Brain microvascular endothelial cell (primary cell): ENCODE data around the gene PPIF.

Source experiments
- DNase-seq: peaks from one replicate; pipeline ENCODE4 v3.0.0-alpha.2; 2020
- H3K27ac ChIP-seq: fragments of 250-450 bp; sonication (Bioruptor Pico); 2 replicates; pipeline ENCODE4 v1.5.1; 2020; ENCODE audit warnings: mild to moderate bottlenecking, moderate library complexity
- H3K27me3 ChIP-seq: fragments of 250-450 bp; sonication (Bioruptor Pico); replicated peaks from 2 replicates; pipeline ENCODE4 v1.5.1; 2020; ENCODE audit warnings: mild to moderate bottlenecking
- H3K36me3 ChIP-seq: fragments of 250-450 bp; sonication (Bioruptor Pico); replicated peaks from 2 replicates; pipeline ENCODE4 v1.5.1; 2020; ENCODE audit warnings: mild to moderate bottlenecking
- H3K4me3 ChIP-seq: 2 replicates; pipeline ENCODE4 v1.5.1; 2011; ENCODE audit warnings: low read depth, mild to moderate bottlenecking, control low read depth, low read length, moderate library complexity
- in situ Hi-C: cut with HindIII; loops from 2 replicates; pipeline ENCODE4 v1.10.0; 2017; ENCODE audit warnings: low sequenced_read_pairs, low pct_ligation_motif_present
- TF ChIP-seq, protein P1 (sequence below): IDR thresholded peaks from 2 replicates; pipeline ENCODE4 v1.5.1; 2011; ENCODE audit warnings: low read depth, mild to moderate bottlenecking, moderate library complexity, low read length, control low read depth, inconsistent platforms; ENCODE audit errors: missing control alignments

Gene PPIF

DNA sequence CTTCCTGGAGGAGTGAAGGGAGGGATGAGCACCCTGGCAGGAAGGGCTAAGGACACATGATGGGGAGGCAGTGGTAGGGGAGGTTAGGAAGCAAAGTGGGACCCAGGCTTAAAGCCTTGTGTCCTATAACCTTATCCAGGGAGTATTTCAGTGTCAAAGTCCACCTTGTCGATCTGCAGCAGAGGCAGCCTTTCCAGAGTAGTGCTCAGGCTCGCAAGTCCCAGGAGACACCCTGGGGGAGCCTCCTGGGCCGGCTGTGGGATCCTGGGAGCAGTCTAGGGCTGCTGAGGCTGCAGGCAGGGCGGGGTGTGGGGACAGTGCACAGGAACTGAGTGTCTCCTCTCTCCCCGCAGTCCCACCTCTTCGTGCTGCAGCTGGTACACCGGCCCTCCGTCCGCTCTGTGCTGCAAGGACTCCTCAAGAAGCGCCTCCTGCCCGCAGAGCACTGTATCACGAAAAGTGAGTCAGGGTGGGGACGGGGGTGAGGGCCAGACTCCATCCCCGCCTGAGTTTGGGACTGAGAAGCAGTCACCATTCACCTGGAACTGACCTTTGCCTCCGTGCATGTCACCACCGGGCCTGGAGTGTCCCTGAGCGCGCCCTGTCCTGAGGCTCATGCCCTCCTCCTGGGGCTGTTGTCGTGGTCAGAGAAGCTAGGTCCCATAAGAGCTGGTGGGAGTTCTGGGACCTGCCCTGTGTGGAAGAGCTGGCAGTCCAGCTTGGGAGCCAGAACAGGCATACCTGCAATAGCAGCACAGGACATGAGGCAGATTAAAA, 45.3 kb upstream of the PPIF start:
- Histone ChIP-seq H3K27me3 (no peaks in the 10 kb centered on the region), H3K36me3 (peaks cover 62% of the 10 kb centered on the region), H3K27ac (no peak overlapping the region), H3K4me3 (no peak overlapping the region)
- in situ Hi-C loops: no loop called here
- TF ChIP-seq, protein P1, sequence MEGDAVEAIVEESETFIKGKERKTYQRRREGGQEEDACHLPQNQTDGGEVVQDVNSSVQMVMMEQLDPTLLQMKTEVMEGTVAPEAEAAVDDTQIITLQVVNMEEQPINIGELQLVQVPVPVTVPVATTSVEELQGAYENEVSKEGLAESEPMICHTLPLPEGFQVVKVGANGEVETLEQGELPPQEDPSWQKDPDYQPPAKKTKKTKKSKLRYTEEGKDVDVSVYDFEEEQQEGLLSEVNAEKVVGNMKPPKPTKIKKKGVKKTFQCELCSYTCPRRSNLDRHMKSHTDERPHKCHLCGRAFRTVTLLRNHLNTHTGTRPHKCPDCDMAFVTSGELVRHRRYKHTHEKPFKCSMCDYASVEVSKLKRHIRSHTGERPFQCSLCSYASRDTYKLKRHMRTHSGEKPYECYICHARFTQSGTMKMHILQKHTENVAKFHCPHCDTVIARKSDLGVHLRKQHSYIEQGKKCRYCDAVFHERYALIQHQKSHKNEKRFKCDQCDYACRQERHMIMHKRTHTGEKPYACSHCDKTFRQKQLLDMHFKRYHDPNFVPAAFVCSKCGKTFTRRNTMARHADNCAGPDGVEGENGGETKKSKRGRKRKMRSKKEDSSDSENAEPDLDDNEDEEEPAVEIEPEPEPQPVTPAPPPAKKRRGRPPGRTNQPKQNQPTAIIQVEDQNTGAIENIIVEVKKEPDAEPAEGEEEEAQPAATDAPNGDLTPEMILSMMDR: no peak
- DNase-seq: no peak

DNA sequence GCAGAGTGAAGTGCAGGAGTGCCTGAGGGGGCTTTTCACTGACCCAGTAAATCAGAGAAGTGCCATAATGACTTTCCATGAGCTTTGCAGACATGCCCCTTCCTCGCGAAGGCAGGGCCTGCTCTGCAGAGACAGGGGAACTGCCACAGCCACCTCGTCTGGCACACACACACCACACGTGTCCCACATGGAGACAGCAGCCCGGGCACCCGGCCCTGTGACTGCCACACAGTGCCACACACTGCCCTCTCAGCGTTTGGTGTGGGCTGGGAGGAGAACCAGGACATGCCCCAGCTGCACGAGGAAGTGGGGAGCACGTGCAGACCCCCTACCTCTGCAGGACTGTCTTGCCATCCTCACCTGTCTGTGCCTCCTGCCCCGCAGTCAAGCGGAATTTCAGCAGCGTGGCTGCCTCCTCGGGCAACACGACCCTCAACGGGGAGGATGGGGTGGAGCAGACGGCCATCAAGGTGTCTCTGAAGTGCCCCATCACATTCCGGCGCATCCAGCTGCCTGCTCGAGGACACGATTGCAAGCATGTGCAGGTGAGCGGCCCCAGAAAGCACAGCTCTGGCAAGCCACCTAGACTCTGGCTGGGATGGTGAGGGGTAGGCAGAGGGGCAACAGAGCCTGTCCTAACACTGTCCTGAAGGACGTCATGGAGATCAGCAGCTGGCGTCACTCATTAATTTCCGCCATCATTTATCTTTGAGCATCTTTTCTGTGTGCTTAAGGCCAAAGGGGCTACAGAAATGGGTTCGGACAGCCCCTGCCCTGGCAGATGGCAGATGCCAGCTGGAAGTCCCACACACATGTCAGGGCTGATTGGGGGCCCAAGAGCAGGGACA, 43.4 kb upstream of the PPIF start:
- in situ Hi-C loops: no loop called here
- H3K27me3 ChIP-seq: no peaks in the 10 kb centered on the region
- DNase-seq: no peak
- peaks cover 69% of the 10 kb centered on the region for H3K36me3 ChIP-seq
- no peak overlapping the region for H3K27ac ChIP-seq
- TF ChIP-seq, protein P1: no peak
- no peak overlapping the region for H3K4me3 ChIP-seq

DNA sequence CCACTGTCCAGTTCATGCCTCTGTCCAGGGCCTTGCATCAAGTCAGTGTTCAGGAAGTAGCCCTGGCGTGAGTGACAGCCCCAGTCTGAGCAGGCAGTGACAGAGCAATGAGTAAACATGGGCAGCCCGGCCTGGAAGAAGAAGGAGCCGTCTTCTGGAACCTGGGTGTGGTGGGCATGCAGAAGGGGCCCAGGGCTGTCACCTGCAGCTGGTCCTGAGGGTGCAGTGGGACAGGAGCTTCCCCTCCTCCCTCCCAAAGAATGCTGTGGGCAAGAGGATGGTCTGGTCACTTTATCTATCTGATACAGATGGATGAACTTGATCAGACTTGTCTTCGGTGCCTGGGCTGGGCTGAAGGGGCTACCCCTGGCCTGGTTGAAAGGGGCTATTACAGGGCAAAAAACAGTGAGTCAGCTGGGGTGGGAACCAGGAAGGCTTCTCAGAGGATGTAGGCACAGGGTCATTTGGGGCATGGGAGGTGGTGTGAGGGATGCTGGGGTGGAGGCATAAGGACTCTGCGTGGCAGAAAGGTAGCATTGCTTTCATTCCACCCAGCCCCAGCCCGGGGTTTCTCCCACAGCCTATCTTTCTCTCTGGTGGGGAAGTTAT, 42.7 kb upstream of the PPIF start:
- in situ Hi-C loops: no loop called here
- Histone ChIP-seq H3K36me3 (peaks cover 76% of the 10 kb centered on the region), H3K27me3 (no peaks in the 10 kb centered on the region), H3K4me3 (no peak overlapping the region), H3K27ac (no peak overlapping the region)
- TF ChIP-seq, protein P1: no peak
- no peak for DNase-seq

DNA sequence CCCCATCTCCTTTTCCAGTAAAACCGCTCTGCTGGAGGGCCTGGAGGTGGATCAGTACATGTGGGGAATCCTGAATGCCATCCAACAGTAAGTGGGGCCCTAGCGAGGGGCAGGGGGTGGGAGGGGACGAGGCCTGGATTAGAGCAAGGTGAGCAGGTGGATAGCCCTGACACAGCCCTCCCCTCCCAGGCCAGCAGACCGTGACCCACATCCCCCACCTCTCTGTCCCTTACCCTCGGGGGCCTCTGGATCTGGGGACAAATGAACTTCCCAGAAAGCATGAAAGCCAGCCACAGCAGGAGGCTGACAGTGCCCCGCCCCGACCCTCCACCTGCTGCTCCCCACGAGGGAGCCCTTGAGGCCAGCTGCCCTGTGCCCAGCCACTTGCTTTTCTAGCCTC, 41.8 kb upstream of the PPIF start:
- in situ Hi-C loops: no loop called here
- TF ChIP-seq, protein P1: no peak
- Histone ChIP-seq H3K36me3 (peaks cover 82% of the 10 kb centered on the region), H3K27me3 (no peaks in the 10 kb centered on the region), H3K4me3 (no peak overlapping the region), H3K27ac (no peak overlapping the region)
- no peak for DNase-seq

DNA sequence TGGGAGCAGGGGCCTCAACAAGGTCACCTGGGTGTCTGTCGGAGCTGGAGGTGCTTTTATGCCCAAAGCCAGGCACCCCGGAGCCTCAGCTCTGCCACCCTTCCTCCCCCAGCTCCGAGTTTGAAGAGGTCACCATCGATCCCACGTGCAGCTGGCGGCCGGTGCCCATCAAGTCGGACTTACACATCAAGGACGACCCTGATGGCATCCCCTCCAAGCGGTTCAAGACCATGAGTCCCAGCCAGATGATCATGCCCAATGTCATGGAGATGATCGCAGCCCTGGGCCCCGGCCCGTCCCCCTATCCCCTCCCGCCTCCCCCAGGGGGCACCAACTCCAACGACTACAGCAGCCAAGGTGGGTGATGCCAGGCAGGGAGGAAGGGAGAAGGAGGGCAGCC, 41.3 kb upstream of the PPIF start:
- Histone ChIP-seq H3K36me3 (peaks cover 79% of the 10 kb centered on the region), H3K27ac (no peak overlapping the region), H3K27me3 (no peaks in the 10 kb centered on the region), H3K4me3 (no peak overlapping the region)
- in situ Hi-C loops: no loop called here
- DNase-seq: no peak
- TF ChIP-seq, protein P1: no peak
